Mucosa of descending colon (tissue), 3 donors: ENCODE measurements around the gene SH3PXD2A. TPM values are rescaled to one million over a fixed set of nuclear protein-coding genes. Genes with fewer than 3 reads are reported as not detected.
A peak's percentile ranks its signal among the peaks of the same experiment; 100 is the strongest.

Experiments used
- ATAC-seq: fragments of 200-7000 bp; cut with Tn5 transposase; one replicate; pipeline ENCODE4 v1.9.1; 2020; ENCODE audit warnings: mild to moderate bottlenecking, moderate library complexity
- DNase-seq, 3 donors: peaks; one replicate each; pipeline ENCODE4 v3.0.0-alpha.2; 2020
- H3K36me3 ChIP-seq: fragments of 200-600 bp; one replicate; pipeline ENCODE4 v1.8.0; 2021; ENCODE audit warnings: low read depth, mild to moderate bottlenecking
- H3K4me1 ChIP-seq: fragments of 200-600 bp; one replicate; pipeline ENCODE4 v1.8.0; 2021; ENCODE audit warnings: low read depth, mild to moderate bottlenecking
- H3K4me3 ChIP-seq: fragments of 200-600 bp; one replicate; pipeline ENCODE4 v1.8.0; 2021; ENCODE audit warnings: mild to moderate bottlenecking
- H3K9me3 ChIP-seq: fragments of 200-600 bp; one replicate; pipeline ENCODE4 v1.8.0; 2021; ENCODE audit warnings: mild to moderate bottlenecking
- intact Hi-C, 2 donors: fragments of 100-400 bp; cut with DNase I in 1 of 2; cut with micrococcal nuclease in 1 of 2; formaldehyde crosslinking; loops; one replicate each; pipeline versions ENCODE4 v1.11.0 to v1.11.1; 2022; cut with DNase I, micrococcal nuclease
- total RNA-seq, 3 donors: library from RNA; stranded (reverse); fragmentation: NEBNext Ultra II Directional in 2 of 3; extraction: Animal tissue kit (Norgen Biotek cat#: 25700) in 2 of 3; gene quantifications; one replicate each; pipeline versions ENCODE4 v1.2.1 to v1.2.4, GENCODE V29; 2021 to 2023
- TF ChIP-seq, protein P1 (sequence below): fragments of 200-600 bp; IDR thresholded peaks from one replicate; pipeline ENCODE4 v1.8.0; 2022; ENCODE audit warnings: antibody characterized with exemption, mild to moderate bottlenecking
- donor health status: DM: no; HTN: no; CAD: no; lungs with moderate emphysema.
- donor health status: DM: no; HTN: no; CAD: no.
- donor health status: DM: no; HTN: yes; CAD: no.

The SH3PXD2A gene
- total RNA-seq, 3 donors from 2014 or later = 46.1 to 91.4 (median 60.6) TPM

GRCh38 chr10:103772096-103772845 lies 83.1 kb downstream of the SH3PXD2A start:
- ATAC-seq (peak; percentile 89), DNase-seq (peak; percentile 89 to 91 (median 89))
- TF ChIP-seq, protein P1, sequence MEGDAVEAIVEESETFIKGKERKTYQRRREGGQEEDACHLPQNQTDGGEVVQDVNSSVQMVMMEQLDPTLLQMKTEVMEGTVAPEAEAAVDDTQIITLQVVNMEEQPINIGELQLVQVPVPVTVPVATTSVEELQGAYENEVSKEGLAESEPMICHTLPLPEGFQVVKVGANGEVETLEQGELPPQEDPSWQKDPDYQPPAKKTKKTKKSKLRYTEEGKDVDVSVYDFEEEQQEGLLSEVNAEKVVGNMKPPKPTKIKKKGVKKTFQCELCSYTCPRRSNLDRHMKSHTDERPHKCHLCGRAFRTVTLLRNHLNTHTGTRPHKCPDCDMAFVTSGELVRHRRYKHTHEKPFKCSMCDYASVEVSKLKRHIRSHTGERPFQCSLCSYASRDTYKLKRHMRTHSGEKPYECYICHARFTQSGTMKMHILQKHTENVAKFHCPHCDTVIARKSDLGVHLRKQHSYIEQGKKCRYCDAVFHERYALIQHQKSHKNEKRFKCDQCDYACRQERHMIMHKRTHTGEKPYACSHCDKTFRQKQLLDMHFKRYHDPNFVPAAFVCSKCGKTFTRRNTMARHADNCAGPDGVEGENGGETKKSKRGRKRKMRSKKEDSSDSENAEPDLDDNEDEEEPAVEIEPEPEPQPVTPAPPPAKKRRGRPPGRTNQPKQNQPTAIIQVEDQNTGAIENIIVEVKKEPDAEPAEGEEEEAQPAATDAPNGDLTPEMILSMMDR = no peak
- intact Hi-C loops = no loop called here
- H3K4me3 ChIP-seq = no peak overlapping the region
- peaks cover 13% of the 10 kb centered on the region for H3K4me1 ChIP-seq
- no peaks in the 10 kb centered on the region for H3K9me3 ChIP-seq
- no peaks in the 10 kb centered on the region for H3K36me3 ChIP-seq

GRCh38 chr10:103770139-103770538 lies 85.2 kb downstream of the SH3PXD2A start:
- Histone ChIP-seq H3K4me1 (peaks cover 13% of the 10 kb centered on the region), H3K36me3 (peaks cover 4% of the 10 kb centered on the region), H3K9me3 (no peaks in the 10 kb centered on the region), H3K4me3 (no peak overlapping the region)
- intact Hi-C loops = no loop called here
- DNase-seq (no peak), ATAC-seq (no peak)
- TF ChIP-seq, protein P1 = no peak

GRCh38 chr10:103769176-103769575 lies 86.2 kb downstream of the SH3PXD2A start:
- no peak overlapping the region for H3K4me3 ChIP-seq
- intact Hi-C loops = no loop called here
- no peaks in the 10 kb centered on the region for H3K9me3 ChIP-seq
- peaks cover 4% of the 10 kb centered on the region for H3K36me3 ChIP-seq
- peaks cover 13% of the 10 kb centered on the region for H3K4me1 ChIP-seq
- TF ChIP-seq, protein P1 = no peak
- ATAC-seq (no peak), DNase-seq (no peak)

- no peak for DNase-seq
These were observed 87.0 kb downstream of the SH3PXD2A start for GRCh38 chr10:103768345-103768744.

DNA sequence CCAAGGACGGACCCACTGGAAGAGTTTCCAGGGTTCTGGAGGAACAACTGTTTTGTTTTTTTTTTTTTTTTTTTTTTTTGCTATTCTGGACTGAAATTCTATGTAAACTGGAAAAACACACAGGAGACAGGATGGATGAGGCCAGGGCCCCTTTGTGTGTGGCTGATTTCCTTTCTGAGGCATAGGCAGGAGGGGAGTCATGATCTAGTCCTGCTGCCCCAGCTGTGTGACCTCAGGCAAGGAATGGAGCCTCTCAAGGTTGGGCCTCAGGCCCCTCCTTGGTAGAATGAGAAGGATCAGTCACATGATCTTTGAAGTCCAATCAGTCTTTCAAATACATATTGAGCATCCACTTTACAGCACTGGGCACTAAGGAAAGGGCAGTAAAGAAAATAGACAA lies 87.6 kb downstream of the SH3PXD2A start:
- Histone ChIP-seq H3K4me1 (peaks cover 11% of the 10 kb centered on the region), H3K36me3 (peaks cover 4% of the 10 kb centered on the region), H3K9me3 (no peaks in the 10 kb centered on the region), H3K4me3 (no peak overlapping the region)
- TF ChIP-seq, protein P1 = no peak
- intact Hi-C loops = no loop called here
- DNase-seq = no peak
- no peak for ATAC-seq

More at GRCh38 chr10:103768345-103768744, 87.0 kb downstream of the SH3PXD2A start:
- Histone ChIP-seq H3K4me1 (peaks cover 13% of the 10 kb centered on the region), H3K36me3 (peaks cover 4% of the 10 kb centered on the region), H3K9me3 (no peaks in the 10 kb centered on the region), H3K4me3 (no peak overlapping the region)
- intact Hi-C loops = no loop called here
- TF ChIP-seq, protein P1 = no peak
- ATAC-seq = no peak
